Astrocyte (in vitro differentiated cells and primary cell): ENCODE results near the gene RRBP1.

Source experiments
- CTCF ChIP-seq: IDR thresholded peaks from 2 replicates; pipeline ENCODE4 v1.5.1; 2011; ENCODE audit warnings: low read depth, mild to moderate bottlenecking, inconsistent platforms, low read length, moderate library complexity; ENCODE audit not compliant: insufficient read depth
- EZH2 ChIP-seq: IDR thresholded peaks from 2 replicates; pipeline ENCODE4 v1.6.1; 2012; ENCODE audit warnings: mild to moderate bottlenecking, low read length, inconsistent platforms; ENCODE audit not compliant: insufficient read depth

- TF ChIP-seq CTCF: no peak
- no peak for TF ChIP-seq EZH2
Observed at GRCh38 chr20:17685168-17685567, 3.1 kb upstream of the RRBP1 start.
